NK-92 treated with Interleukin-12 subunit alpha and Interleukin-12 subunit beta, amount 100 ng/mL, for 24 hours (cell line): Measurements from ENCODE around the gene NUTM2F.
"Not testable (repeated sequence)": the region's sequence is repeated elsewhere in the genome, so short reads cannot be mapped to it uniquely, and the experiment has no call there.

Experiments
- DNase-seq: peaks from one replicate; lab custom pipeline; 2025; lab: John Stamatoyannopoulos, UW

Gene NUTM2F

DNA sequence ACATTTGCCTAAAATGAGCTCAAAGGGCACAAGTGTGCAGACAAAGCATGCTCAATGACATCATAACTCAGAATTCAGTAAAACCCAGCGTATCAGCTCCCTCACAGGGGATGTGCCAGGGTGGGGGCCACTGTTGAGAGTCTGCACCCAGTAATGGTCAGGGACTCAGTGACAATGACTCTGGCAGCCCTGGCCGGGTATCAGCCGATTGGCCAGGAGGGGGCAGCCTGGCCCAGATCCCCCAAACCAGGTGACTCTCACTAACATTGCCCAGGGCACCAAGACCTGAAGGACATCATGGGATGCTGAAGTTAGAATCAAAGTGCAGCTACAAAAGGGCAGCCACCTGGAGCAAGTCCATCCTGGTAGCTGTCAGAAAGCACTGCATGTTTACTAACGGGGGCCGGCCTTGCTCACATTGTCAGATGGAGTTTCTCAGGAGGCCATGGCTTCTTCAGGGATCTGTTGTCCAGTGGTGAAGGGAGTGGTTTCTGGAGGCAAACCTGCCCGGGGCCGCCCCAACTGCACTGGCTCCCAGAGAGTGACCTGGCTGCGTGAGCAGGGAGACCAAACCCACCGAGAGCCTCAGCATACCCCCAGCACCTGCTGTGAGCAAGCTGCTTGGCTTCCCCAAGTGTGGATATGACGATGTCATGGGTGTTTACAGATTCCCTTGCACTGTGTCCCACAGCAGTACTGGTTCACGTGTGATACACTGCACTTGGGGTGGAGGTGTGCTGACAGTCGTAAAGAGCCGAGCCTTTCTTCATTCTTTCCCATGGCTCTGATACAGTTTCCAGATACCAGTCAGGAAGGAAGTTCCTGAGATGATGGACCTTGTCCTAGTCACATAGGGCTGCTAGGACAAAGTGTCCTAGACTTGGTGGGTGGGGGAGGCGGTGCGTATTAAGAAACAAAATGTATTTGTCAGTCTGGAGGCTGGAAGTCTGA, 13.1 kb downstream of the NUTM2F start:
- not testable (repeated sequence) for DNase-seq

DNA sequence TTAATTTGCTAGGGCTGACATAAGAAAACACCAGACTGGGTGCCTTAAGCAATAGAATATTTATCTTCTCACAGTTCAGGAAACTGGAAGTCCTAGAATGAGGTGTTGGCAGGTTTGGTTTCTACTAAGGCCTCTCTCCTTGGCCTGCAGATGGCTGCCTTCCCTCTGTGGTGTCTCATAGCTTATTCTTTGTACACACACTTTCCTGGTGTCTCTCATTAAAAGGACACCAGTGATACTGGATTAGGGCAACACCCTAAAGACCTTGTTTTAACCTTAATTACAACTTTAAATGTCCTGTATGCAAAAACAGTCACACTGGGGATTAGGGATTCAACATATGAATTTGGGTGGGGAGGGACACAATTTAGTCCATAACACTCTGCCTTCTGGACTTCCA, 25.1 kb downstream of the NUTM2F start:
- DNase-seq, result no peak

DNA sequence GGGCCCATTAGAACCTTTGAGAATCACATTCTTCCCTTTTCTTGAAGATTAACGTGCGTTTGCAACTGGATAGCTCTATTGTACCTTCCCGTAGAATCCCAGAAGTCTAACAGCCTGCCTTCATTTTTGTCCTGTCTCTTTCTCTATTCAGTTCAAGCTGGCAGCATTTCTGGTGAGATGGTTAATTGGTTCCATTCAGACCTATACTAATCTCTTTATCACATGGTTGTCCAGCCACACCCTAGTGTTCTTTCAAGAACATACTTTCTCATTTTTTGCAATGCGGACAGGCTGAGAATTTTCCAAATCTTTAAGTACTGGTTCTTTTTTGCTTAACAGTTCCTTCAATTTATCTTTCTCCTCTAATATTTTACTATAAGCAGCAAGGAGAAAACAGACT, 26.0 kb downstream of the NUTM2F start:
- DNase-seq, result no peak

DNA sequence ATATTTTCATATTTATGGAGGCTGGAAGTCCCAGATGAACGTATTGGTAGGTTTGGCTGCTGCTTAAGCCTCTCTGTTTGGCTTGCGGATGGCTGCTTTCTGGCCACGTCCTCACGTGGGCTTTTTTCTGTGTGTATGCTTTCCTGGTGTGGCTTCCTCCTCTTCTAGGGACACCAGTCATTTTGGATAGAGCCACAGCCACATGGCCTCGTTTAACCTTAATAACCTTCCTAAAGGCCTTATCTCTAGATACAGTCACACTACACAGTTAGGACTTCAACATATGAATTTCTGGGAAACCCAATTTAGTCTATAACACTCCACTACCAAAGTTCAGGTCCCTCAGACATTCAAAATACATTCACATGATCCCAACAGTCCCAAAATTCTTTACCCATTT, 26.9 kb downstream of the NUTM2F start:
- no peak for DNase-seq

DNA sequence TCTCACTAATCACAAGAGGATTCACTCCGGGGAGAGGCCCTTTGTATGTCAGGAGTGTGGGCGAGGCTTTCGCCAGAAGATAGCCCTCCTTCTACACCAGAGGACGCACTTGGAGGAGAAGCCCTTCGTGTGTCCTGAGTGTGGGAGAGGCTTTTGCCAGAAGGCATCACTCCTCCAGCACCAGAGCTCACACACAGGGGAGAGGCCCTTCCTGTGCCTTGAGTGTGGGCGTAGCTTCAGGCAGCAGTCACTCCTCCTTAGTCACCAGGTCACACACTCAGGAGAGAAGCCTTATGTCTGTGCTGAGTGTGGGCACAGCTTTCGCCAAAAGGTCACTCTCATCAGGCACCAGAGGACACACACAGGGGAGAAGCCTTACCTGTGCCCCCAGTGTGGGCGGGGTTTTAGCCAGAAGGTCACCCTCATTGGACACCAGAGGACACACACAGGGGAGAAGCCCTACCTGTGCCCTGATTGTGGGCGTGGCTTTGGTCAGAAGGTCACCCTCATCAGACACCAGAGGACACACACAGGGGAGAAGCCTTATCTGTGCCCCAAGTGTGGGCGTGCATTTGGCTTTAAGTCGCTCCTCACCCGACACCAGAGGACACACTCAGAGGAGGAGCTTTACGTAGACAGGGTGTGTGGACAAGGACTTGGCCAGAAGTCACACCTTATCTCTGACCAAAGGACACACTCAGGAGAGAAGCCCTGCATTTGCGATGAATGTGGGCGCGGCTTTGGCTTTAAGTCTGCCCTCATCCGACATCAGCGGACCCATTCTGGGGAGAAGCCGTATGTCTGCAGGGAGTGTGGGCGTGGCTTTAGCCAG, 27.8 kb downstream of the NUTM2F start:
- no peak for DNase-seq

DNA sequence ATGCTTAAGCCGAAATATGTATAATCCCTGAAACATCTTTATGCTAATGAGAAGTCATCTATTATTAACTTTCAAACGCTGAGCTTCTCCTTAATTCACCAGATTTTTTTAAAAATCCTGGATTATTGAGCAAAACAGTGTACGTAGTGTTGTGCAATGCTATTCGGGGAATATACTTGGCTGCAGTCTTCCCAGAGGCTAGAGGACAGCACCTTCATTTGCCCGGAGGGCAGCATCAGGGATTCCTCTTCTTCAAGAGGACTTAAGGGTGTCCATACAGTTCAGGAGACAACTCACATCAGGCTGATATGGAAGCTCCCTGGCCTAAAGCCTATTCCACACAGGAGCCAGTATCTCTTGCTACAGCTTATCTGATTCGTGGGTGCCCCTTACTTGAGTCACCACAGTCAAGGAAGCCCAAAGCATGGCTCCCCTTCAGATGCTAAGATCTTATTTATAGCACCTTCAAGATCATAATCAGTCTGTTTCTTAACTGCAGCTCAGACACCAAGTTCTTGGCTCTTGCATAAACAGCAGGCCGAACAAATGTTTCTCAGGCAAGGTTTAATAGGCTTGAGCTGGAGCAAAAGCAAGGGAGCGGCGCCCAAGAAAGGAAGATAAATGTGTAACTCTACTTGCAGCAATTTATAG, 29.4 kb downstream of the NUTM2F start:
- no peak for DNase-seq

DNA sequence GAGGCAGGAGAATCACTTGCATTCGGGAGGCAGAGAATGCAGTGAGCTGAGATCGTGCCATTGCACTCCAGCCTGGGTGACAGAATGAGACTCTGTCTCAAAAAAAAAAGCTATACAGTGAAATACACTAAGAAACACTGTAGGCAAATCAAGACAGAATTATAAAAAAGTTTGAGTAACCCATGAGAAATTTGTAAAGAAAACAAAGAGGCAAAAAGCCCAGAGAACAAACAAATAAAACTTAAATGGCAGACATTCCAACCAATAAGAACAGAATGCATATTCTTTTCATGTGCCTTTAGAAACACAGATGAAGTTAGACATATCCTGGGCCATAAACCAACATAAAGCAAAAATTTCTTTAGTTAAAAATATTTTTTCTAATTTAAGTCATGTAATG, 38.8 kb downstream of the NUTM2F start:
- no peak for DNase-seq

DNA sequence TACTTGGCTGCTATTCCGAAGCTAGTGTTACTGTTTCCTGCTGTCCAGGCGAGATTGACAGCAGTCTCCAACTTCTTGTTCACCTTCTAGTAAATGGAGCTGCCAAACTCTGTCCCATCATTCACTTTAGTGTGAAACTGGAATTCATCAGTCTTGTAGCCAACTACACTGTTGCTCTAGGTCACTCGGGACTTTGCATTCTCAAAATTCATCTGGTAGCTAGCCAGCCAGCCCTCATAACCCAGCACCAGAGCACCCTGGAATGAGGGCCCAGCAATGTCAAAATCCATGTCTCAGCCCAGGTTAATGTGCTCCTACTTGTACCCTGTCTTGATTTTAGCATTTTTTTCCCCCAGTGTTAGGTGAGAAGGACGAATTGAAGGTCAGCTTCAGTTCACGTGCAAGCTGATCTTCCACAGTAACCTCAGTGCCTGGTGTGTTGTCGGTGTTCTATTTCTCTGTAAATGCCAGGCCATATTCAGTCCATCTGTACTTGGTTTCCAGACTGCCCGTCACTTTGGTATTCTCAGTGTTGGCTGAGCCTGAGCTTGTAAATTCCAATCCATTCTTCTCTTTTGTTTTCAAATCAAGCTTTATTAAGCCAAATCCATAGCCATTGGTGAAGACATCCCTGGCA, 40.4 kb downstream of the NUTM2F start:
- no peak for DNase-seq

DNA sequence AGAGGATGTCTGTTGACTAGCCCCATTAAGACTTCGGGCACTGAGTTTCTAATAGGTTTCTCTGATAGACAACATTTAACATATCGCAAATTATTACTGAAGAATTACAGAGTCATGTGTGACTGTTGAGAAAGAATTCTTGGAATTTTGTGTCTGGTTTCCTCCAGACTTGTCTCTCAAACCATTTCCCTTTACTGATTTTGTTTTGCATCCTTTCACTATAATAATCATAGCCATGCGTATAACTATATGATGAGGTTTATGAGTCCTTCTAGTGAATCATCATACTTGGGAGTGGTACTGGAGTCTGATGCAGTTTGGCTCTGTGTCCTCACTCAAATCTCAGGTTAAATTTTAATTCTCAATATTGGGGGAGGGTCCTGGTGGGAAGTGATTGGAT, 42.3 kb downstream of the NUTM2F start:
- DNase-seq, result no peak

DNA sequence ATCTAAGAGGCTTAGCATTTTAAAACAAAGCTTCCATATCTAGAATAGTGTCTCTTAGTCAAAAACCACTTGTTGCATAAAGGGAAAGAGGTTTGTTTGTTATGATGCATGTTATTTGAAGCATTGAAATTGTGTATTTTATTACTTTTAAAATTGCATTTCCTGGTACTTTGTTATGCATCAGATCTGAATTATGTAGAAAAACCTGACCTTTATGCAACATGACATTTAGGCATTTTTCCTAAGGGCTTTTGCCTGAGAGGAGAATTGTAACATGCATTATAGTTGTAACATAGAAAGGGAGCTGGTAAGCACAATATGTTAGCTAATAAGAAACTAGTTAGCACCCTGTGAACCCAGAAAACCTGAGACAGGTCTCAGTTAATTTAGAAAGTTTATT, 47.3 kb downstream of the NUTM2F start:
- DNase-seq, result no peak

DNA sequence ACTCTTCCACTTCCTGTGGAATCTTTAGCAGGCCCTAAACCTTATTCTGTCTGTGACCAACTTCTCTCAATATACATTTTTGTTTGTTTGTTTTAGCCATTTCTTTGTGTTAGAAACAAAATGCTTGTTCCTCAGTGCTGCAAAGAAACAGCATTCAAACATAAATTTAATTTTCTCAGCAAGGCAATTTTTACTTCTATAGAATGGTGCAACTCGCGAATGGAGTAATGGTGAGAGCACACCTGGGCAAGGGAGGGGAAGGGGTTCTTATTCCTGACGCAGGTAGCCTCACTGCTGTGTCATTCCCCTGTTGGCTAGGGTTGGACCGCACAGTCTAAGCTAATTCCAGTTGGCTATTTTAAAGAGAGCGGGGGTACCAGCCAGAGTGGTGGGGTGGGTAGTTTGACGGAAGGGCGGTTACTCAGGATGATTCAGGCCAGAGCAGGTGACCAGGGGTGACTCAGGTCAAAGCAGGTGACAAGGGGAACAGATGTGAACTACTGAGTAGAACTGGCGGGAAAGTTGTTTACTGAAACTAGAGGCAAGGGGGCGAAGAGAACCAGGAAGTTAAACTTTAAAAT, 47.9 kb downstream of the NUTM2F start:
- DNase-seq, result no peak

DNA sequence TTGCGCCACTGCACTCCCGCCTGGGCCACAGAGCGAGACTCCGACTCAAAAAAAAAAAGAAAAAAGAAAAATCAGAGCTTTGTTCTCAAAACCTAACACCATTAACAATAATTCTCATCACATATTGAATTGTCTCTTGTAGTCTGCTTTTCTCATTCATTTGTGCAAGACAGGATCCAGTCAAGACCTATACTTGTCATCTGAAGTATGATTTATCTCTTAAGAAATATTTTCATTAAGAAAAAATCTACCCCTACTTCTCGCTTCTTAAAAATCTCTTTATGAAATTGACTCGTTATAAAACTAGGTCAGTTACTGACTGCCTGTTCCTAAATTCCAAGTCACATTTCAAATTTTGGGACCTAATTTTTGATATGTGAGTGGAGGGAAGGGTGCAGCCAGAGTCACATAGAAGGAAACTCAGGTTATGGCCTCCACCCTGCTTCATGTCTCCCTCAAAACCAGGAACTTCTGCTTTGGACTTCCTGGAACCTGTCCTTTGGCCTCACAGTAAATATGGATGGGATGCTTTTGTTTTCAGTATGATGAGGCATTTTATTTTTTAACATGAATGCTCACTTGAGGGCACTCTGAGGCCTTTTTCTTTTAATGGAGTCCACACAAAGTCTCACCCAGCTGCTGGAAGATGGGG, 50.4 kb downstream of the NUTM2F start:
- DNase-seq, result no peak

DNA sequence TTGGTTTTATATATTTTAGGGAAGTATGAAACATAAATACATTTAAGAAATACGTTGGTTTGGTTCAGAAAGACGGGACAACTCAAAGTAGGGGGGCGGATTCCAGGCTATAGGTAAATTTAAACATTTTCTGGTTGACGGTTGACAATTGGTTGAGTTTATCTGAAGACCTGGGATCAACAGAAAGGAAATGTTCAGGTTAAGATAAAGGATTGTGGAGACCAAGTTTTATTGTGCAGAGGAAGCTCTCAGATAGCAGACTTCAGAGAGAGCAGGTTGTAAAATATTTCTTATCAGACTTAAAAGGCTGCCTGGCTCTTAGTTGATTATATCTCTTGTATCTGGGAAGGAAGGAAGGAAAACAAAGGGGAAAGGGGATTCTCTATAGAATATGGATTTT, 51.4 kb downstream of the NUTM2F start:
- not testable (repeated sequence) for DNase-seq

DNA sequence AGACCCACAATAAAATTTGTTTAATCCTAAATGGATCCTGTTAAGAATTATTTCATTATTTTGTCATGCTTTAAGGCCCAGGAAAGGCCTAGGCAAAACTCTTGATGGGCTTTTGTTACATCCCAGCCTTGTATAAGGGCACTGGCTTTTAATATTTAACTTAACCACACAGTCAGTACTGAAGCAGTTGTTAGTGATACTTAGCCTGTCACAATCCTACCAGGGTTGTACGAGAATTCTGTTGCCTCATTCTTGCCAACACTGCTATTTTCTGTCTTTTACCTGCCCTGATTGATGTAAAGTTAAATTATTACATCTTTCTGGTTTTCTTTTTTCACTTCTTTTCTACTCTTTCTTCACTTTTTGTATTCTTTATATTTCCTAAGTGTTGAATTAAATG, 58.4 kb downstream of the NUTM2F start:
- no peak for DNase-seq

DNA sequence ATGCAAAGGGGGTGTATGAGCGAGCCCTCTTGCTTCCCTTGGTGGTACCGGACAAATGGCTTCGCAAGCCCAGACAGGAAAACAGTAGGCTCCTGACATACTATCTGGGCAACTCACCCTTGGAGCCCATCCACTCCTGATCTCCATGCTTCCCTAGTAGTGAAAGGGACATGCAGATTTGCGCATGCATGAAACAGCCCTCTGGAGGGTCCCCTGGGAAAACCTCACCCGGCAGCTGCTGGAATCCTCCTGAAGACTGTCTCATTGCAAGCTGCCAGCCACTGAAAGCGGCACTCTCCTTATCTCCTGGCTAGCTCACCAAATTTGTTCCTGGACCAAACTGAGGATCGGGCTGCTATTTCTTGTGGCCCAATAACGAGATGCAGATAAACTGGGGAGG, 59.2 kb downstream of the NUTM2F start:
- DNase-seq, result no peak
